ENCODE results near the gene DNAJC21.
"Not testable (repeated sequence)": the region's sequence is repeated elsewhere in the genome, so short reads cannot be mapped to it uniquely, and the experiment has no call there.

Gene DNAJC21

DNA sequence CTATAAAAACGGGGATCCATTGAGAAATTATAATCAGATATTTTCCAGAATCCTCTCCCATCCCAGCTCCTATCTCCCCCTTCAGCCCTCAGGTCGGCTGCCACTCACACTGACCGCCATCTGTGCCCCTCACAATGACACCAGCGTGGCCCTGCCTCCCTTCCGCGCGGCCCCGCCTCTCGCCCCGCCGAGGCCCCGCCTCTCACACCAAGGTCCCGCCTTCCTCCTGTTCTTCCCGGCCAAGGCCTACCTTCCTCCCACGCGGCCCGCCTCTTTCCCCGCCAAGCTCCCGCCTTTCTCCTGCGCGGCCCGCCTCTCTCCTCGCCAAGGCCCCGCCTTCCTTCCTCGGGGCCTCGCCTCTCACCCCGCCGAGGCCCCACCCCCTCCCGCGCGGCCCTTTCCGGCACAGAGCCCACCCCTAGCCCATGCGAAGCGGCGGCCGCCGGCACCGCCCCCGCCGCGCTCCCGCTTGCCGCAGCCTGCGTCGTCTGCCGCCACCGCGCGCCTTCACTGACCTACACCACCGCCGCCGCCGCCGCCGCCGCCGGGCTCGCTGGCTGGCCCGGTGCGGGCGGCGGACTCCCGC lies at the start of gene DNAJC21:
TSS of gene DNAJC21 (plus strand) at position 426 of the 586 bp plus-strand sequence. CDS start 261 bp downstream, outside the sequence.
- peak; percentile 98 to 99 for DNase-seq

DNA sequence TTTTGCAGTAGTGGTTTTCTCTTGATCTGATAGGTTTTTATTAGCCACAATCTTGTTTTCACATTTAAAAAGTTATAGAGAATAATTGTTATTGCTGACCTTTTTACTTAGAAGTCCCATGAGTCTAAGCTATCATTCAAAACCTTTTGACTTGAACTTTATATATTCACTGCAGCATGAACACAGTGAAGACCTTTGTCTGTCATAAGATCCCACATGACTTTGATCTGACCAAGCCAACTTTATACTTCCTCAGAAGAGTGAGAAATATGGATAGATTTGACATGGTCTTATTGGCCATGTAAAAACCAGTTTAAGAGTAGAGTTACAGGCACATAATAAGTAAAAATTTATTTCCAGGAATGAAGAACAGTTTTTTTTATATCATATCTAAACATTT lies 48.1 kb upstream of the DNAJC21 start:
- no peak for DNase-seq

DNA sequence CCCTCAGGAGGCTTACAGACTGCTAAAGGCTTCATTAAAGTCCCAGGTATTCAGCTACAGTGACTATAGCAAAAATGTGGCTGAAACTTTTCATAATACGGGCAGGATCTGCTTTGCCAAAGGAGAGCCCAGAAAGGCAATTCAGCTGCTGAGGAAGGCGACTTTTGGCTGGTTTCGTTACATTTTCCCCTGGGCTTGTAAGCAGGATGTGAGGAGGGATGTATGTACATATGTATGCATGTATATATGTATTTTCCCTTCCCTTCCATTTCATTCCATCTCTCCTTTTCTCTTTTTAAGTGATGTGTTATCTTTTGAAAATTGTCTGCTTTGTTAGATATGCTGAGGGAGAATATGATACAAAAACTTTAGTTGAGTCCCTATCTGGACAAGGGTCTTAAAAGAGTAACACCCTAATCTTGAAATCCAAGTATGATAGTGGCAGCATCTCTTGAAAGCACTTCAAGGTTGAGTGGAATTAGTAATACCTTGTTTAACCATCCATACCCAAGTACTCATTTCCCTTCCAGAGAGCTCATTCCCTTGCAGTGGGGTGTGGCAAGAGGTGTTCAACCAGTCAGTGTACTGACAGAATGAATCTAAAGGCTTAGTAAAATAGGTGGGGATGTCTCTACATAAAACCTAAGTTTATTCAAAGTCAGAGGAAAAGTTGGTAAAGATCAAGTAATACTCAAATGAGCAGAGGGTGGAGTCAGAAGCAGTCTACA lies 42.8 kb upstream of the DNAJC21 start:
- DNase-seq: no peak

DNA sequence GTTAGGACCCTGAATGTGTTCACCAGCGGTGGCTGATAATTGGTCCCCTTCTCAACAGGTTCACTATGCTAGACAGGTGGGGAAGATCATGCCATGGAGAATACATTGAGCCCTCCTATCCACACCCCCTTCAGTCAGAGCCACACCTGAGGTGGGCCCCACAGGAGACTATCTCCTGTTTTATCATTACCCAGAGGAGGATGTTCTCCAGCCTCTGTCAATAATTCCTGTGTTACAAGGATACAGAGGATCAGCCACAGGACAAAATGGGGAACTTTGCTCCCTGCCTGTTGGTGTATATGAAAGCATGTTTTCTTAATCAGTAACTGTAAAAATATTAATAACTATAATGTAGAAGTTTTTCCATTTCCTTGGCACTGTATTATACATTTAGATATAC lies 40.0 kb upstream of the DNAJC21 start:
- no peak for DNase-seq

DNA sequence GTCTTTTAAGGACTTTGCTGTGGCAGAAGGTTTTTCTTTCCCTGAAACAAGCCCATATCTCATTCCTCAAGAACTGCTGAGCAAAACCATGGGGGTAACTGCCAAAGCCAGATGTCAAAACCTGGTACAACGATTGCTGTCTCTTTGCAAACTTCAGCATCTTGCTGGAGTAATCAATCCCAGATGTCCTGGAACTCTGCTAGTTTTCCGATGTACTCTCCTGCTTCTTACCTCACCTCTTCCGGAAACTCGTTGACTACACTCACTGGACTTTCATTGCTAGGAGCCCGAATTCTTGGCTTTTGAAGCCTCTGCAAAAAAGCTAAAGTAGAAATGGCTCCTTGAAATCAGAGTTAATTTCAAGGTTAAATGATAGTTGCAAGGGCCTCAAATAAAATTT lies 37.4 kb upstream of the DNAJC21 start:
- no peak for DNase-seq

DNA sequence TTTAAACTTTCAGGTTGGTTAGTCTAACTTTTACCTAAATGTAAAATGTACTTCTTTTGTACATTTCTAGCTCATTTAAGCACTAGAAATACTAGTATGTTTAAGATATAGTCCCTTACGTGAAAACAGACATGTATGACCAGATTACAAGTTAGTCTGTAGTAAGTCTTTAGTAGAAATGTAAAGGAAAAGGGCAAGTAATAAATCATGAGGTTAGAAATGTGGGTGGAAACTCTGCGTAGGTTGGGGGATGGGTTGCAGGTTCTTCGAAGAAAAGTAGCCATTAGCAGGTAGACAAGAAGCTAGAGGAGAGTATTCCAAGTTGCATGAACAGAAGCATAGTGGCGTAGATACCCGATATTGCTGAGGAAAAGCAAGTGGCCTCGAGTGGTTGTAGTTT lies 36.9 kb upstream of the DNAJC21 start:
- DNase-seq: no peak

DNA sequence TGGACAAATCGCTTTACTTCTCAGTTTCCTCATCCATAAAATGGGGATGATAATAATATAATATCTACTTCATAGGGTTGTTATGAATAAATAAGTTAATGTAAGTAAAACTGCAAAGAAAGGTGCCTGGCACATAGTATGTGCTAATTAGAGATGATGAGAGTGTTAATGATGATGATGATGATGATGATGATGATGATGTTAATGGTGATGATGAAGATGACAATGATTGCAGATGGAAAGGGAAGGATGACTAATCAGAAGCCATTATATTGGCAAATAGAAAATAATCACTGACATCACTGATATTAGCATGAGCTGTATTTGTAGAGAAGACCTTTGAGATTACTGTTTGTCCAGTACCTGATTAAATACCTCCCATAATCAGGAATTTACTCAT lies 34.6 kb upstream of the DNAJC21 start:
- no peak for DNase-seq

DNA sequence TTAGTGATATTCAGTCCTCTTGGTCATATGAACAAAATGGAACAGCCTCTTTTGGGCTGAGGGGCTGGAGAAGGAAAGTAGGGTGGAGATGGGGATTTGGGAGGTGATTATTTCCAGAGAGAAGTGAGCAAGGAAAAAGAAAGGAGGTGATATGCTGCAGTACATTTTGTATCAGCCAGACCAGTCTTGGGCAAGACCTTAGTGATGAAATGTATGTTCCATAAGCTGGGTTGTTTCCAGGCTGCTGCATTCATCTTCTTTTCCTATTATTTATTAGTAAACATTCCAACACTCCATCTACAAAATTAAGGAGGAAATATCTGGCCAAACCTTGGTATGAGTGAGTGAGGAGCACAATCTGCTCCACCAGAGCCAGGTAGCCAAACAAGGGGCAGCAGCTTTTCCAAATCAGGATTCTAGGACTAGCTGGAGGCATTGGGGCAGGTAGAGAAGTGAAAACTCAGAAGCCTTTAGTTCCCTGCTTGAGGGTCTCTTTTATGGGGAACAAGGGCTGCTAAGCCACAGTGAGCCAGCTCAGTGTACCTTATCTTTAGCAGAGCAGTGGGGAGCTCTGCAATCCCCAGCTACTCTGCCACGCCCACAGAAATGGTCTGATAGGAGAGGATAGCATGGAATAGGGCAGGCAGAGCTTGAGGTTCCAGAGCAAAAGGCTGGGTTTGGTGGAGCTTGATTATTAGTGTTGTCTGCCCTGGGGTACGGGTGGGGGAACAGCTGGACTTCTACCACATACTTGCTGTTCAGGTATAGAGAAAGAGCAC lies 33.5 kb upstream of the DNAJC21 start:
- no peak for DNase-seq

DNA sequence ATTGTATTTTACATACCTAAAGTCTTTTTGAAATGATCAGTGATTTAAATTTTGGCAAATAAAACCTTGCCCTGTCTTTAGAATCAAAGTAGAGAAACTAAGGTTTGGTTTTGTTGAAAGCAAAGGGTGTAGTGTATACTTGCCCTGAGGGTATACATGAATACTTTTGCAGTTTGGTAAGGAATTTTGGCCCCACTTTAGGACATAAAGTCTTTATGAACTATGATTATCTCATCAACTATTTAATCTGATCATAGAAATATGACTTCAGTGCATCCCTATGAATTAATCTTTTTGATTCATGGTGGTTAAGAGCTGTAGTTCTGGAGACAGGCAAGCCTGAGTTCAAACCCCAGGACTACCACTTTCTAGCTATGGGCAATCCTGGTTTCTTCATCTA lies 31.7 kb upstream of the DNAJC21 start:
- no peak for DNase-seq

DNA sequence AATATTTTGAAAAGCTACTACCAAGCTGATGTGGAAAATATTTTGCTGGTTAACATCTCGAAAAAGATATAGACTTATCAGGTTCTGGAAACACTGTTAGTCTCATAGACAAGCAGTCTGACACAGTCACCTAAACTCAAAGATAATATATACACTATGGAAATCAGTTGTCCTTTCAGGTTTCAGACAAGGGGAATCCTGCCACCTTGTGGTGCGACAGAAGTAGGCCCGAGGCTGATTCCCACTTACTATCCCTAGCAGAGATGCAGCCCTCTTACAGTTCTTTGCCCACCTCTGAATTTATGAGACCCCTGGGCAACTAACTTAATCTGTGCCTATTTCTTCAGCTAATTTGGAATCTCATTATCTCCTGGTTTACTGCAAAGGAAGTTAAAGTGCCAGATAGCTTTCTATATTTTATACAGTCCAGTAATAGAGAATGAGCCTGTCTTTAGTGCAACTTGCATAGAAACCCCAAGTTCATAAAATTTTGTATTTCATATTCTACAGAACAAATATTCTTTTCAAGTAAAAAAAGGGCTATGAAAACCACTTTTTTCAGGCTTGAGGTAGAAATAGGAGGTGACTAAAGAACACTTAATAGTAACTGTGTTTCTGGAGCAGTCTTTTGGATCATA lies 31.0 kb upstream of the DNAJC21 start:
- peak; percentile 53 to 61 for DNase-seq

DNA sequence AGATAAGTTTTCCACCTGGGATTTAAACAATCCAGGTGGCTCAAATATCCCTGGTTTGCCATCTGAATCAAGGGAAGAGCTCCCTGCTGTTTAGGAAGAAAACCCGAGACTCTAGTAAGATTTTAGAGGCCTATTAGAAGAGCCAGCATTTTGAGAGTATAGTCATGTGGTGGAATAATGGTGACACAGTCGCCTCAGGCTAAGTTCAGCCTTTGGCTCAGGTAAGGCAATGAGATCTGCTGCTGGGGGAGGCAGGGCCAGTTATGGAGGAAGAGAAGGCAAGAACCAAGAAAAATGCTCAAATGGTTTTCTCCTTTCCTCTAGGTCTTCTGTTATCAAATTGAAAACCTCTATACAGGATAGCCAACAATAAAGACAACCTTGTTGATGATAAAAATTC lies 30.3 kb upstream of the DNAJC21 start:
- DNase-seq: no peak

DNA sequence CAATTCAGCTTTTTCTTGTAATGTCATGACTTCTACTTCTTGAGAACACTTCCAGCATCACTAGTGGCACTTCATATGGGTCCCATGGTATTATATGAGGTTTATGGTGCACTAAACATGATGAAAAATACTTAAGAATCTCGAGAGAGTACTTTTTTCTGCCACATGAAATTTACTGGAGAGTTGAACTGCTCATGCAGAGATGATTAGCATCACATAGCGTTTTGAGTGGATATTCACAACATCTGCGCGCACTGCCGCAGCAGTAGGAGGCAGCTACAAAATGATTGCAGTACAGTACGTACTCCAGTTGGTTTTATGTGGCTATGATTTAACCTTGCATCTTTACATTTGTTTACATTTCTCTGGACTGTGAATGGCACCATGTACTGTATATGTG lies 28.7 kb upstream of the DNAJC21 start:
- no peak for DNase-seq

DNA sequence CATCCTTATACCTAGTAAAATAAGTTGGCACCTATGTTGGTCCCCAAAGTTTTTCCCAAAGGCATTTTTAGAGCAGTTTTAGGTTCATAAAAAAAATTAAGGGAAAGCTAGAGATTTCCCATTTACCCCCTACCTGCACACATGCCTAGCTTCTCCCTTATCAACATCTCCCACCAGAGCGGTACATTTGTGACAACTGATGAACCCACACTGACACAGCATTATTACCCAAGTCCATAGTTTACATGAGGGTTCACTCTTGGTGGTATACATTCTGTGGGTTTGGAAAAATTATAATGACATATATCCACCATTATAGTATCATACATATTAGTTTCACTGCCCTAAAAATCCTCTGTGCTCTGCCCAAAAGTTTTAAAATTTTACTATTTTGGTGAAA lies 26.1 kb upstream of the DNAJC21 start:
- DNase-seq: no peak

DNA sequence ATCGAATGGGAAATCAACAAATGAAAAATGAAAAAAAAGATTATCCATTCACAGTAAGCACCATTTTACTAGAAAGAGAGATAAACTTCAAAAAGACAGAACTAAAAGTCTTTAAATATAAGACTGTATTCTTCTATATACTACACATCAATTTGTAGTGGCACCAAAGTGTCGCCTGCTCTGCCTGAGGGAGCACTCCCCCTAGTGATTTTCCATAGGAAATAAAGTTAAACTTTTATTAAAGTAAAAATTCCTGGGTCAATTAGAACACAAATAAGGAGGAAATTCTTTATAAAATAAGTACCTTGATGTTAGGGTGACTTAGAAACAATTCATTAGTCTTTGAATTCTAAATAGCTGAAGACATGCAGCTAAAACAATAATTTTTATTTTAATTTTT lies 23.8 kb upstream of the DNAJC21 start:
- DNase-seq: no peak

DNA sequence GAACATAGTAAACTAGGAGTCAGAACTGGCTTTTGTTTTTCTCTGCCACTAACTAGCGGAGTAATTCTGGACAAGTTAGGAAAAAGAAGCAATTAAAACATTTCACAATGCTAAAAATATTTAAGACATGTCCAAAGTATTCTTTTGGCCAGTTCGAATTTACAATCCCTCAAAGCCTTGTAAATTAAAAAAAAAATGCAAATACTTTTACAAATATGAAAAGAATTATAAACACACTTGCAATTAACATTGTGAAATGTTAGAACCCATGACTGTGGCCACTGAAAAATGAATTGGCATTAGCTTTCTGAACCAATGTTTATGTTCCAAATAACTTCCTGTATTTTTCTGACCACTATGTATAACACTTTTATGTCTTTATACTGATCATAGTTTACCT lies 16.3 kb upstream of the DNAJC21 start:
- DNase-seq: no peak

DNA sequence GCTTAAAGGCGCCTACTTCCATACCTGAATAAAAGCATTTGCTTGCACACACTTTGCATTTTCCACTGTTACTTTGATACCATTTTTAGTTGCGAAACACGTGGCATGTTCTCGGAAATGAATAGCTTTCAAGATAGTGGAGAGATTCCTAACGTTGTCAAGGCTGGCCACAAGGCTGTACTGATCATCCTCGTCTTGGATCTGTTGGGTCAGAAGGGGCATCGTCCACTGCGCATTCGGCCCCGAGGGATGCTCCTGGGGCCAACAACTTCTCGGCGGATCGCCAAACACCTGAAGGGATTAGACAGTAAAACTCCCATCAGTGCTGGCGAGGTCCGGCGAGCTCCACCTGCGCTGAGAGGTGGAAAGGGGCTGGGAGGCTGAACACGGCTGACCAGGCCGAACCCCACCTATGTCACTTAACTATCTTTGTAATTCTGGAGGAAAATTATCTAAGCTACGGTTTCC lies 14.7 kb upstream of the DNAJC21 start:
- peak; percentile 49 to 53 for DNase-seq

DNA sequence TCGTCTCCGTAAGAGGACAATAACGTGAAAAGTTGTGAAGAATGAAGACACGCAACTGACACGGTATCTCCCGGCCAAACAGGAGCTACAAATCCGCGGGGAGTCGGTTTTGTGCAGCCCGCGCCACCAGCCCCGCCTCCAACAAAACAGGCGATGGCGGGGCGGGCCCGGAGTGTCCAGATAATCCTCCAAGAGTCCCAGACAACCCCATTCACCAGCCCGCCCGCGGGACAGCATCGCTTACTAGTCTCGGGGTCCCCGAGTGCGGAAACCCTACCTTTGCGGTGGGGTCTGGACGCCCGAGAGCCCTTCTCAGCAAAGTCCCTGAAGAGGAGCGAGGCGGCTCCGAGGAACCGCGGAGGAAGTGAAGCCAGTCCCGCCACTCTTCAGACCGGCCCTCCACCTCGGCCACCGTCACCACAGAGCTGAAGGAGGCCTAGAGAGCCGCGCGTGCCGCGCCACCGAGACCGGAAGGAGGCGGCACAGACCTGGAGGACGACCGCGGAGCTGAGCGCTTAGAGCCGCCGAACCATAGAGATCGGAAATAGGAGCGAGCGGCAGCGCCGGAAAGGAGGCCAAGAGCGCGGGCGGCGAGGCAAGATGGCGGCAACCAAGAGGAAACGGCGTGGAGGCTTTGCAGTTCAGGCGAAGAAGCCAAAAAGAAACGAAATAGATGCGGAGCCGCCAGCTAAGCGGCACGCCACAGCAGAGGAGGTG lies 14.1 kb upstream of the DNAJC21 start, which contains the start of the genes BRIX1 and RAD1:
TSS of gene BRIX1 (plus strand) at position 573 of the 717 bp plus-strand sequence. CDS start at position 601, 28 bp downstream.
TSS of gene RAD1 (minus strand) at position 366 of the 717 bp plus-strand sequence. CDS start 612 bp downstream, outside the sequence.
- DNase-seq: peak; percentile 94 to 96

DNA sequence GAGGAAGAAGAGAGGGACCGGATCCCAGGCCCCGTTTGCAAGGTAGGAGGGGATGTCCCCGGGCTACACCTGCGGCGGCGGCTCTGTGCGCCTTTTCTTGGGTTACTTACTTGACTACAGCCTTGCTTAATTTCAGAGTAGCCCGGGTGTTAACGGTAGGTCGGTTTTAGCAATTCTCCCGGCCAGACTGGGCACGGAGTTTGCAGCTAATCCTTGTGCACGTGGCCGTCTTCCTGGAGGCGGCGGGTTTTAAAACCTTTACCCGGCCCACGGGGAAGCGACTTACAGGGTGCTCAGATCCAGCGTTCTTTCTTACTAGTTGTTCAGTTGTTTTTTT lies 13.5 kb upstream of the DNAJC21 start:
- DNase-seq: no peak

DNA sequence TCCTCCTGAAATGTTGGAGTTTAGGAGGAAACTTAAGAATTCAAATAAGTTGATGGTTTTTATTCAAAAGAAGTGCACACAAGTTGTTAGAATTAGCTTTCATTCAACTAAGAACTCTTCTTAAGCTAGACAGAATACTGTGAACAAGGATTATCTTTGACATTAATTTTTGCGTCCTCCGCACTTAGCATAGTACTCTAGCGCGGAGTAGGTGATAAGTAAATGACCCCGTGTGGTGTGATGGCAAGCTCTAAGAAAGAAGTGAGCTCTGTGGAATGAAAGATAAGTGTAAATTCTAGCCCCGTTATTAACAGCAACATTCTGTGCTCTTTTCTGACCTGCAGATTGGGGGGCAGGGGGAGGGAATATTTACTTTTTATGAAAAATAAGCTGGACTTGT lies 12.8 kb upstream of the DNAJC21 start:
- no peak for DNase-seq

DNA sequence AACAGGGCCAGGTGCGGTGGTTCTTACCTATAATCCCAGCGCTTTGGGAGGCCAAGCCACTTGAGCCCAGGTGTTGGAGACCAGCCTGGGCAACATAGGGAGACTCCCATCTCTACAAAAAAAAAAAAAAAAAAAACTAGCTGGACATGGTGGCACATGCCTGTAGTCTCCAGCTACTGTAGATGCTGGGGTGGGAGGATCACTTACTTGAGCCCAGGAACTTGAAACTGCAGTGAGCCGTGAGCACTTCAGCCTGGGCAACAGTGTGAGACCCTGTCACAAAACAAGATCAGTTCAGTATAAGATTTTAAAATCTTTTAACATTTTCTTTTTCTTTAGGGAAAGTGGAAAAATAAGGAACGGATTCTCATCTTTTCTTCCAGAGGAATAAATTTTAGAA lies 11.3 kb upstream of the DNAJC21 start:
- DNase-seq: no peak

DNA sequence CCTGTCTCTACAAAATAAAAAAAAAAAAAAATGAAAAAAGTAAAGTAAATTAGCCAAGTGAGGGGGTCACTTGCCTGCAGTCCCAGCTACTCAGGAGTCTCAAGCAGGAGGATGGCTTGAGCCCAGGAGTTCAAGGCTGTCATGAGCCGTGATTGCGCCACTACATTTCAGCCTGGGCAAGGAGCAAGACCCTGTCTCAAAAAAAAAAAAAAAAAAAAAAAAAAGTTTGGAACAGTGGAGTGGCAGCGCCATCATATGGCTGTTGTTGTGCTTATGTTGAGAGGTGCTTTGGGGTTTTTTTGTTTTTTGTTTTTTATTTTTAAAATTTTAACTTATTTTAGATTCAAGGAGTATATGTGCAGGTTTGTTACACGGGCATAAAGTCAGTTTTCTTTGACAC lies 10.3 kb upstream of the DNAJC21 start:
- no peak for DNase-seq

DNA sequence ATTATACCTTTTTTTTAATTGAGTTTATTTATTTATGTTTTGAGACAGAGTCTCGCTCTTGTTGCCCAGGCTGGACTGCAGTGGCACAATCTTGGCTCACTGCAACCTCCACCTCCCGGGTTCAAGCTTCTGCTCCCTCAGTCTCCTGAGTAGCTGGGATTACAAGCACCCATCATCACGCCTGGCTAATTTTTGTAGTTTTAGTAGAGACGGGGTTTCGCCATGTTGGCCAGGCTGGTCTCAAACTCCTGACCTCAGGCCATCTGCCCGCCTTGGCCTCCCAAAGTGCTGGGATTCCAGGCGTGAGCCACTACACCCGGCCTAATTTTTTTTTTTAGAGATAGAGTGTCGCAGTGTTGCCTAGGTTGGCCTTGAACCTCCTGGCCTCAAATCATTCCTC lies 6.1 kb upstream of the DNAJC21 start:
- not testable (repeated sequence) for DNase-seq

Measured in activated T-cell treated with anti-CD3 and anti-CD28 coated beads, Interleukin-2, amount 50 U/mL, for 48 hours (primary cell).